Fibroblast of pulmonary artery (primary cell): ENCODE data around the gene RRP1.

Experiments
- DNase-seq: peaks from one replicate; pipeline ENCODE4 v3.0.0-alpha.2; 2010; ENCODE audit warnings: low read depth
- H3K4me3 ChIP-seq: replicated peaks from 2 replicates; pipeline ENCODE4 v1.5.1; 2011; ENCODE audit warnings: low read depth, mild to moderate bottlenecking, control low read depth, low read length, moderate library complexity
- CTCF ChIP-seq: IDR thresholded peaks from 2 replicates; pipeline ENCODE4 v1.5.1; 2011; ENCODE audit warnings: mild to moderate bottlenecking, control low read depth, low read length, inconsistent platforms; ENCODE audit errors: missing control alignments

RRP1 gene

GRCh38 chr21:43759651-43760050, 29.7 kb upstream of the RRP1 start:
- TF ChIP-seq CTCF: no peak
- no peak overlapping the region for H3K4me3 ChIP-seq
- DNase-seq: no peak

DNA sequence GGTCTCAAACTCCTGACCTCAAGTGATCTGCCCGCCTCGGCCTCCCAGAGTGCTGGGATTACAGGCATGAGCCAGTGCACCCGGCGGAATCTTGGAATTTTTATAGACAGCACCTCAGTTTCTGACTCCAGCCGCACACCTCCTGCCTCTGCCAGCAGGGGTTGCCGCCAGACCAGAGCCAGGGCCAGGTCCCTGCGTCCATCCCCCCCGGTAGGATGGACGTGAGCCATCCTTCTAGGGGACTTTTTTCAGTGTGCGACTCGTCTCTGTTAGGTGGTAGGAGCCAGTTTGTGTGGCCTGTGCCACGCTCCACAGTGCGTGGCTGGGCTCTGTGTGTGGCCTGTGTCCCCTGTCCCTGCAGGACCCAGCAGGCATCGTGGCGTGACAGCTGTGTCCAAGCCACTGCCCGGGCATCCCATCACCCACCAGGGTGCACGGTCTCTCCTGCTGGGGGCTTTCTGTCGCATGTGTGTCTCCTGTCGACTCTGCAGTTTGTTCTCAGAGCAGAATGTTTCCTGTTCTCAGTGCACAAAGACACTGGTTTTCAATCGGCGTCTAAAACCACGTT, 28.9 kb upstream of the RRP1 start:
- no peak for DNase-seq
- no peak for TF ChIP-seq CTCF
- no peak overlapping the region for H3K4me3 ChIP-seq

- DNase-seq: no peak
- no peak overlapping the region for H3K4me3 ChIP-seq
- TF ChIP-seq CTCF: no peak
Measured at GRCh38 chr21:43761886-43762285, 27.5 kb upstream of the RRP1 start.

DNA sequence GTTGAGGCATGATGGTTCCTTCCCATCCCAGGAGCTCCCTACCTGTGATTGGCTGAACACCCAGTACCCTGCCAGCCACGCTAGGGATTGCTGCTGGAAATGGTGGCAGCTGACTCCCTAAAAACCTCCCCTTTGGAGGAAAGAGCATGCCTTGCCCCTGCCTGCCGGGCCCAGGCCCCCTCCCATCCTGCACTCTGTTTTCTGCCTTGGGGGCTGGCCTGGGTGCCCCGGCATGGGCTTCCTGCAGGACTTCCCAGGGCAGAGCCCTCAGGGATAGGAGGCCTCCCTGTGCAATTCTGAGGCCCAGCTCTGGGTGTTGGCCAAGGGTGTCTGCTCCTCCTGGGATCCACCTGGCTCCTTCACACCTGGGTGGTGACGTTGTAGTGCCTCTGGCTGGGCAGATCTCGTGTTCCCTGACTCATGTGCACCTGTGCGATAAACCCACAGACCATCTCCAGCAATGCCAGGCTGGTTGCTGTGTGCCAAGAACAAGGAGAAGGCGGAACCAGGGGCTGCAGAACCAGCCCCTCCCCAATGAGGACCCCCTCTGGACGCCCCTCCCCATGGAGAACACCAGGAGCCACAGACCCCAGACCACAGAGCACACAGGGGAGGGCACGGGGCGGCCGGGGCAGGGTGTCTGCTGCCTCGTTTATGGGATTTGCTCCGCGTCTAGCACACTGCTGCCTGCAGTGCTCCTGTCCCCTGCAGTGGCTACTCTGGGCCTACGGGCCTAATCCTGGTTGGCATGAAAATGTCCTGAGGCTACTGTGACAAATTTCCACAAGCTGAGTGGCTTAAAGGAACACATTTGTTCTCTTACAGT, 26.9 kb upstream of the RRP1 start:
- DNase-seq: no peak
- no peak for TF ChIP-seq CTCF
- H3K4me3 ChIP-seq: no peak overlapping the region

DNA sequence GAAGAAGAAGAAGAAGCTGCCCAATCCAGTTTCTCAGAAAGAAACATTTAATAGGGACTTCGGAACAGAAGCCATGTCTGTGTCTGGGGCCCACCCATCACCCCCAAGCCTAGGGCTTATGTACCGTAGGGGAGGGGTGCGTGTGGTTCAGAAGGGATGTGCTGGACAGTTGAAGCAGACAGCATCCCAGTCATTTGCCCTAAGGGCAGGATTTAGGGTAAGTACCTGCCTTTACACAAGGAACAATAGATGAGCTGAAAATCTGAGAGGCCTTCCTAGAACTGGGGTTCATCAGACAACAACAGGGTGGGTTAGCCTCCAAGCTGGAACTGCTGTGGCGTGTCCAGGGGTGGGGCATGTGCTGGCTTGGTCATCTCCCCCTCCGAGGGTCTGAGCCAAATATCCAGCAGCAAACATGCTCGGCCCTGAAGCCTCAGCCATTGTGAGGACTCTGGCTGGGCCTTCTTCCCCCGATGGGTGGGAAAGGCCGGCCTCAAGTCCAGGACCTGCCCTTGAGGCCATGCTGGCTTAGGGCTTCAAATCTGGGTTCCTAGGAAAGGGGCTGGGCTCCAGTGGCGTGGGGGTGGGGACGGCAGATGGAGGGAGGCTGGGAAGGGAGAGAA, 25.4 kb upstream of the RRP1 start:
- H3K4me3 ChIP-seq: no peak overlapping the region
- DNase-seq: no peak
- no peak for TF ChIP-seq CTCF

- DNase-seq: no peak
- no peak overlapping the region for H3K4me3 ChIP-seq
- TF ChIP-seq CTCF: no peak
Measured at GRCh38 chr21:43764576-43765495, 24.5 kb upstream of the RRP1 start.
